GM12892 (cell line): ENCODE data around the gene CASS4.

Experiments
- POLR2A ChIP-seq: IDR thresholded peaks from 2 replicates; pipeline ENCODE4 v1.6.1; 2011; ENCODE audit warnings: low read depth, low read length, control low read depth
- TAF1 ChIP-seq: IDR thresholded peaks from 2 replicates; pipeline ENCODE4 v1.6.1; 2011; ENCODE audit warnings: low read depth, mild to moderate bottlenecking, control low read depth, low read length, borderline replicate concordance

- no peak for TF ChIP-seq POLR2A
- TF ChIP-seq TAF1 = no peak
Measured at GRCh38 chr20:56381501-56381900, 30.6 kb upstream of the CASS4 start.
